Activated CD8-positive, alpha-beta T cell treated with anti-CD3 and anti-CD28 coated beads for 36 hours (primary cell): ENCODE results near the gene FUBP3. TPM values are rescaled to one million over a fixed set of nuclear protein-coding genes. Genes with fewer than 3 reads are reported as not detected.

ENCODE experiments used
- ATAC-seq: fragments of 200-7000 bp; cut with Tn5 transposase; one replicate; pipeline ENCODE4 v1.10.0; 2021; ENCODE audit warnings: mild to moderate bottlenecking, moderate library complexity
- CTCF ChIA-PET: fragments of 350-600 bp; sonication (Branson Sonifier 250); formaldehyde crosslinking; loops from one replicate; lab custom pipeline; 2021; ENCODE audit warnings: antibody characterized with exemption; lab: Charles Lee
- POLR2A ChIA-PET: fragments of 350-600 bp; sonication (Branson Sonifier 250); formaldehyde crosslinking; loops from one replicate; lab custom pipeline; 2021; ENCODE audit warnings: antibody characterized with exemption; lab: Charles Lee
- DNase-seq: peaks from one replicate; pipeline ENCODE4 v3.0.0-alpha.2; 2020
- H3K27ac Mint-ChIP-seq: one replicate; pipeline ENCODE4 v1.8.0; 2021; ENCODE audit warnings: mild to moderate bottlenecking, mixed read lengths
- H3K27me3 Mint-ChIP-seq: one replicate; pipeline ENCODE4 v1.8.0; 2021; ENCODE audit warnings: mixed read lengths
- H3K36me3 Mint-ChIP-seq: one replicate; pipeline ENCODE4 v1.8.0; 2021; ENCODE audit warnings: low read depth, mixed read lengths
- H3K4me1 Mint-ChIP-seq: one replicate; pipeline ENCODE4 v1.8.0; 2021; ENCODE audit warnings: low read depth, mixed read lengths
- H3K4me3 Mint-ChIP-seq: one replicate; pipeline ENCODE4 v1.8.0; 2021; ENCODE audit warnings: mild to moderate bottlenecking, moderate library complexity, mixed read lengths
- H3K9me3 Mint-ChIP-seq: one replicate; pipeline ENCODE4 v1.8.0; 2021; ENCODE audit warnings: mixed read lengths
- CTCF ChIP-seq: fragments of 200-600 bp; IDR thresholded peaks from one replicate; pipeline ENCODE4 v1.8.0; 2022; ENCODE audit warnings: antibody characterized with exemption, mild to moderate bottlenecking
- intact Hi-C: fragments of 100-400 bp; cut with micrococcal nuclease; formaldehyde crosslinking; loops from one replicate; pipeline ENCODE4 v1.10.0; 2022
- total RNA-seq, 2 experiments: library from RNA; stranded (reverse); gene quantifications; one replicate each; pipeline ENCODE4 v1.2.3, GENCODE V29; 2021

The FUBP3 gene, protein sequence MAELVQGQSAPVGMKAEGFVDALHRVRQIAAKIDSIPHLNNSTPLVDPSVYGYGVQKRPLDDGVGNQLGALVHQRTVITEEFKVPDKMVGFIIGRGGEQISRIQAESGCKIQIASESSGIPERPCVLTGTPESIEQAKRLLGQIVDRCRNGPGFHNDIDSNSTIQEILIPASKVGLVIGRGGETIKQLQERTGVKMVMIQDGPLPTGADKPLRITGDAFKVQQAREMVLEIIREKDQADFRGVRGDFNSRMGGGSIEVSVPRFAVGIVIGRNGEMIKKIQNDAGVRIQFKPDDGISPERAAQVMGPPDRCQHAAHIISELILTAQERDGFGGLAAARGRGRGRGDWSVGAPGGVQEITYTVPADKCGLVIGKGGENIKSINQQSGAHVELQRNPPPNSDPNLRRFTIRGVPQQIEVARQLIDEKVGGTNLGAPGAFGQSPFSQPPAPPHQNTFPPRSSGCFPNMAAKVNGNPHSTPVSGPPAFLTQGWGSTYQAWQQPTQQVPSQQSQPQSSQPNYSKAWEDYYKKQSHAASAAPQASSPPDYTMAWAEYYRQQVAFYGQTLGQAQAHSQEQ
- total RNA-seq: 10 to 100 TPM; 32.9 to 42.9 TPM

DNA sequence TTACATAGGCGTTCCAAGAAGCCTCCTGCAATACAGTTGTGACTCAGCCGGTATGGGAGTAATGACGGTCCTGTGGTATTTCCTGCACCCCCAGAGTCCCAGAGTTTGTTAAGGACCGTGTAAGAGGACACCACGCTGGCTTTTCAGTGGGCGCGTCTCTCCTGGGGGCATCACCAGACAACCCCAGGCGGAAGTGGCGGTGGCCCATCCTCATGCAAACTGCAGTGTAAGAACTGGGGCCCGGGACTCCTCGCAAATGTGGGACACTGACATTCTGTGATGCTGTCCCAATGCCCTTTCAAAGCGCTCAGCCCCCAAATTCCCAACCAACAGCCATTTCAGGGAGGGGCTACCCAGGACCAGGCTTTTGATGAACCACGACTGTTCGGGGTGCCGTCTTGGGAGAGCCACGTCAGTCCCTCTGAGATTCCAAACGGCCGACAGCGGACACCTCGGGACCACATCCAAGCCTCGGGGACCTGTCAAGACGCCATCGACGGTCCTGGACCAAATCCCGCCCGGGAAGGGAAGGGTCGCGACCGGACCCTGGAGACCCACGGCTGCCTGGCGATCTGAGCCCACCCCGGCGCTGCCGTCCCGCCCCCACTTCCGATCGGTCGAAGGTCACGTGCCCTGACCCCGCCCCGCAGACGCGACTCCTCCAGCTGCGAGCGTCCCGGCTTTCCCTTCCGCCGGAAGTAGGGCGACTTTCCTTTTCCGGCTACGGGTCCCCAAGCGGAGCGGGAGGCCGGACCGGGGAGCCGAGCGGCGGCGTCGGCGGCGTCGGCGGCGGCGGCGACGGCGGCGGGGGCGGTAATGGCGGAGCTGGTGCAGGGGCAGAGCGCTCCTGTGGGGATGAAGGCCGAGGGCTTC lies at the start of gene FUBP3:
Gene FUBP3 (plus strand): TSS at position 713 of the 873 bp plus-strand sequence. CDS start 104 bp downstream, at position 817.
- H3K4me3 Mint-ChIP-seq: peak within 1 kb of the TSS; percentile 91
- ChIA-PET POLR2A (interaction anchor here (1.4 to 1.8 kb wide), 2 partner anchors 9 to 13 kb away, joined by 4 to 7 read pairs; no protein-coding TSS in a partner anchor), CTCF (interaction anchor here (1.4 kb wide), 1 partner anchor 11 kb away, joined by 3 read pairs; no protein-coding TSS in a partner anchor)

GRCh38 chr9:130530938-130531337 lies 48.4 kb upstream of the FUBP3 start:
- CTCF ChIA-PET: interaction anchor here (1.2 kb wide), 1 partner anchor 170 kb away, joined by 3 read pairs; no protein-coding TSS in a partner anchor
- Mint-ChIP-seq H3K9me3 (no peaks in the 10 kb centered on the region), H3K27ac (no peak overlapping the region), H3K4me1 (peaks cover 5% of the 10 kb centered on the region), H3K27me3 (peaks cover 18% of the 10 kb centered on the region), H3K36me3 (no peaks in the 10 kb centered on the region), H3K4me3 (no peak overlapping the region)
- intact Hi-C loops: no loop called here
- DNase-seq: no peak
- no peak for TF ChIP-seq CTCF
- POLR2A ChIA-PET: no interaction called here
- no peak for ATAC-seq

More for the DNA sequence above, at the start of gene FUBP3:
- Mint-ChIP-seq H3K9me3 (no peaks in the 10 kb centered on the region), H3K27me3 (no peaks in the 10 kb centered on the region), H3K36me3 (peaks cover 3% of the 10 kb centered on the region), H3K27ac (peak within 1 kb of the TSS; percentile 91), H3K4me1 (peaks cover 34% of the 10 kb centered on the region)
- DNase-seq (peak; percentile 95), ATAC-seq (peak; percentile 89)
- TF ChIP-seq CTCF: no peak
- intact Hi-C loops: no loop called here

- H3K4me3 Mint-ChIP-seq: no peak overlapping the region
- ChIA-PET CTCF (interaction anchor here (1.2 kb wide), 1 partner anchor 169 kb away, joined by 3 read pairs; no protein-coding TSS in a partner anchor), POLR2A (no interaction called here)
- TF ChIP-seq CTCF: no peak
- no peaks in the 10 kb centered on the region for H3K36me3 Mint-ChIP-seq
- peaks cover 22% of the 10 kb centered on the region for H3K27me3 Mint-ChIP-seq
- DNase-seq: no peak
- no peak overlapping the region for H3K27ac Mint-ChIP-seq
- no peak for ATAC-seq
- H3K9me3 Mint-ChIP-seq: no peaks in the 10 kb centered on the region
- H3K4me1 Mint-ChIP-seq: peaks cover 7% of the 10 kb centered on the region
- intact Hi-C loops: no loop called here
Observed at GRCh38 chr9:130531670-130532069, 47.7 kb upstream of the FUBP3 start.

- ChIA-PET CTCF (no interaction called here), POLR2A (no interaction called here)
- Mint-ChIP-seq H3K36me3 (no peaks in the 10 kb centered on the region), H3K27ac (no peak overlapping the region), H3K27me3 (peaks cover 29% of the 10 kb centered on the region), H3K9me3 (no peaks in the 10 kb centered on the region), H3K4me3 (no peak overlapping the region), H3K4me1 (peaks cover 9% of the 10 kb centered on the region)
- intact Hi-C loops: no loop called here
- ATAC-seq: no peak
- no peak for TF ChIP-seq CTCF
- DNase-seq: no peak
Observed at GRCh38 chr9:130532426-130533080, 46.8 kb upstream of the FUBP3 start.
